Astrocyte (in vitro differentiated cells and primary cell): ENCODE results near the gene NPM1. TPM values are rescaled to one million over a fixed set of nuclear protein-coding genes. Genes with fewer than 3 reads are reported as not detected.
A peak's percentile ranks its signal among the peaks of the same experiment; 100 is the strongest.

Source experiments
- DNase-seq: peaks from one replicate; pipeline ENCODE4 v3.0.0-alpha.2; 2010; ENCODE audit warnings: low read depth
- FAIRE-seq: peaks from 2 replicates; lab custom pipeline; 2011; peaks lifted over from hg19 to GRCh38; lab: Jason Lieb, UNC
- H2AFZ ChIP-seq: 2 replicates; pipeline ENCODE4 v1.6.0; 2012; ENCODE audit warnings: low read depth, low read length, inconsistent platforms
- H3K27ac ChIP-seq: 2 replicates; pipeline ENCODE4 v1.5.1; 2011; ENCODE audit warnings: low read depth, low read length, inconsistent platforms
- H3K27me3 ChIP-seq: 2 replicates; pipeline ENCODE4 v1.6.0; 2011; ENCODE audit warnings: low read length, inconsistent platforms; ENCODE audit not compliant: insufficient read depth
- H3K36me3 ChIP-seq: 2 replicates; pipeline ENCODE4 v1.5.1; 2011; ENCODE audit warnings: low read length, inconsistent platforms; ENCODE audit not compliant: insufficient read depth
- H3K4me1 ChIP-seq: 2 replicates; pipeline ENCODE4 v1.5.1; 2011; ENCODE audit warnings: low read length, inconsistent platforms; ENCODE audit not compliant: insufficient read depth
- H3K4me2 ChIP-seq: 2 replicates; pipeline ENCODE4 v1.6.0; 2012; ENCODE audit warnings: low read length, inconsistent platforms
- H3K4me3 ChIP-seq: 2 replicates; pipeline ENCODE4 v1.5.1; 2011; ENCODE audit warnings: low read depth, mild to moderate bottlenecking, low read length, inconsistent platforms; ENCODE audit not compliant: insufficient read depth
- H3K79me2 ChIP-seq: 2 replicates; pipeline ENCODE4 v1.6.0; 2012; ENCODE audit warnings: mild to moderate bottlenecking, low read length, inconsistent platforms; ENCODE audit not compliant: insufficient read depth
- H3K9ac ChIP-seq: 2 replicates; pipeline ENCODE4 v1.6.0; 2012; ENCODE audit warnings: mild to moderate bottlenecking, low read length, inconsistent platforms
- H3K9me3 ChIP-seq: 2 replicates; pipeline ENCODE4 v1.5.1; 2012; ENCODE audit warnings: low read depth, mild to moderate bottlenecking, low read length, inconsistent platforms; ENCODE audit not compliant: insufficient read depth
- H4K20me1 ChIP-seq: 2 replicates; pipeline ENCODE4 v1.6.0; 2012; ENCODE audit warnings: low read length, inconsistent platforms; ENCODE audit not compliant: insufficient read depth
- H3K27ac Mint-ChIP-seq: one replicate; pipeline ENCODE4 v1.8.0; 2021; ENCODE audit warnings: mild to moderate bottlenecking, mixed read lengths; ENCODE audit not compliant: unreplicated experiment
- H3K27me3 Mint-ChIP-seq: one replicate; pipeline ENCODE4 v1.8.0; 2021; ENCODE audit warnings: low read depth, mixed read lengths; ENCODE audit not compliant: unreplicated experiment
- H3K36me3 Mint-ChIP-seq: one replicate; pipeline ENCODE4 v1.8.0; 2021; ENCODE audit warnings: low read depth, mixed read lengths; ENCODE audit not compliant: unreplicated experiment
- H3K4me1 Mint-ChIP-seq: one replicate; pipeline ENCODE4 v1.8.0; 2021; ENCODE audit warnings: low read depth, mixed read lengths; ENCODE audit not compliant: unreplicated experiment
- H3K4me3 Mint-ChIP-seq: one replicate; pipeline ENCODE4 v1.8.0; 2021; ENCODE audit warnings: mild to moderate bottlenecking, moderate library complexity, mixed read lengths; ENCODE audit not compliant: unreplicated experiment
- H3K9me3 Mint-ChIP-seq: one replicate; pipeline ENCODE4 v1.8.0; 2021; ENCODE audit warnings: mild to moderate bottlenecking, mixed read lengths; ENCODE audit not compliant: unreplicated experiment
- EZH2 ChIP-seq: IDR thresholded peaks from 2 replicates; pipeline ENCODE4 v1.6.1; 2012; ENCODE audit warnings: mild to moderate bottlenecking, low read length, inconsistent platforms; ENCODE audit not compliant: insufficient read depth
- total RNA-seq: library from RNA; stranded (reverse); gene quantifications from 2 replicates; pipeline ENCODE4 v1.2.1, GENCODE V29; 2021
- TF ChIP-seq, protein P1 (sequence below): IDR thresholded peaks from 2 replicates; pipeline ENCODE4 v1.5.1; 2011; ENCODE audit warnings: low read depth, mild to moderate bottlenecking, inconsistent platforms, low read length, moderate library complexity; ENCODE audit not compliant: insufficient read depth

NPM1 gene
- total RNA-seq, 1 donor from 2014 or later = 1,219 TPM

- H3K9me3 Mint-ChIP-seq = no peaks in the 10 kb centered on the region
- TF ChIP-seq, protein P1, sequence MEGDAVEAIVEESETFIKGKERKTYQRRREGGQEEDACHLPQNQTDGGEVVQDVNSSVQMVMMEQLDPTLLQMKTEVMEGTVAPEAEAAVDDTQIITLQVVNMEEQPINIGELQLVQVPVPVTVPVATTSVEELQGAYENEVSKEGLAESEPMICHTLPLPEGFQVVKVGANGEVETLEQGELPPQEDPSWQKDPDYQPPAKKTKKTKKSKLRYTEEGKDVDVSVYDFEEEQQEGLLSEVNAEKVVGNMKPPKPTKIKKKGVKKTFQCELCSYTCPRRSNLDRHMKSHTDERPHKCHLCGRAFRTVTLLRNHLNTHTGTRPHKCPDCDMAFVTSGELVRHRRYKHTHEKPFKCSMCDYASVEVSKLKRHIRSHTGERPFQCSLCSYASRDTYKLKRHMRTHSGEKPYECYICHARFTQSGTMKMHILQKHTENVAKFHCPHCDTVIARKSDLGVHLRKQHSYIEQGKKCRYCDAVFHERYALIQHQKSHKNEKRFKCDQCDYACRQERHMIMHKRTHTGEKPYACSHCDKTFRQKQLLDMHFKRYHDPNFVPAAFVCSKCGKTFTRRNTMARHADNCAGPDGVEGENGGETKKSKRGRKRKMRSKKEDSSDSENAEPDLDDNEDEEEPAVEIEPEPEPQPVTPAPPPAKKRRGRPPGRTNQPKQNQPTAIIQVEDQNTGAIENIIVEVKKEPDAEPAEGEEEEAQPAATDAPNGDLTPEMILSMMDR = no peak
- TF ChIP-seq EZH2 = no peak
- FAIRE-seq (no peak), DNase-seq (peak; percentile 23)
- H3K27me3 Mint-ChIP-seq = peaks cover 8% of the 10 kb centered on the region
- Histone ChIP-seq H3K4me3 (peak overlapping the region; percentile 44), H3K9ac (no peak overlapping the region), H3K4me1 (peaks cover 10% of the 10 kb centered on the region), H3K27ac (no peak overlapping the region), H4K20me1 (peaks cover 65% of the 10 kb centered on the region), H3K4me2 (peak overlapping the region; percentile 93), H3K79me2 (no peaks in the 10 kb centered on the region), H3K27me3 (peaks cover 11% of the 10 kb centered on the region), H2AFZ (no peak overlapping the region), H3K9me3 (no peaks in the 10 kb centered on the region), H3K36me3 (no peaks in the 10 kb centered on the region)
- peaks cover 6% of the 10 kb centered on the region for H3K4me1 Mint-ChIP-seq
- peak overlapping the region; percentile 74 for H3K4me3 Mint-ChIP-seq
- H3K36me3 Mint-ChIP-seq = no peaks in the 10 kb centered on the region
- no peak overlapping the region for H3K27ac Mint-ChIP-seq
These were observed 32.2 kb downstream of the NPM1 start for GRCh38 chr5:171419688-171420430.

DNA sequence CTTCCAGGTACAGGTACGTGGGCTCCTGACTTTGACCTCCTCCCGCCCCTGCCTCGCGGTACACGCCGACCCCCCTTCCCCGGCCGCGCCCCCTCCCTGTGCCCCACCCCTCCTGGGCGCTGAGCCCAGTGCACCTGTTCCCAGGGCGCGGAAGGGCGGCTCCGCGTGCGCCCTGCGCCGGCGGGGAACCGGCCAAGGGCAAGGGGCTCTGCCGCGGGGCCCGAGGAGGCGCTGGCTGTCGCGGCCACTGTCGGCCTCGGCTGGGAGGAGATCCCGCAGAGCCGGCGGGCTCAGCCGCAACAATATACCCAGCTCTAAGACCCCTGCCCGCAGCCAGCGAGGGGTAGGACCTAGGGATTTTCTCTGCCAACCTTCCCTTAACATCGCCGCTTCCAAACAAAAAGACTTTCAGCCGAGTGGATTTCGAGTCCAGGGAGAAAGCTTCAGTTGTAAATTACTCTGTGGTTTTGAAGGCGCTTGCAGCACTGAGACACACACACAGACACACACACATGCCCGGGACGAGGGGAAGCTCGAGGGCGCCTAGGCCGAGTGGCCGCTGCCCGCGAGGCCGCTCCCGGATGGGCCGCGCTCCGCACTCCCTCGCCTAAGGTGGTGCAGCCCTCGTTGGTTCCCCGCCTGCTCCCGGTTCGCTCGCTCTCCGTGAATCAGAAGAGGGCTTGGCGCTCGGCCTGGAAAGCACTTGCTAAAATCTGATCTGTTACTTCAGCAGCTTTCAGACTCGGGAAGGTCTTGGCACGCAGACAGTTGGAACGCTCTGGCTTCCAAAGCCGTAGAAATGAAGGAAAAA lies 33.0 kb downstream of the NPM1 start:
- Mint-ChIP-seq H3K4me3 (peak overlapping the region; percentile 74), H3K27ac (peak overlapping the region; percentile 12), H3K9me3 (no peaks in the 10 kb centered on the region), H3K27me3 (peaks cover 8% of the 10 kb centered on the region), H3K36me3 (no peaks in the 10 kb centered on the region), H3K4me1 (peaks cover 6% of the 10 kb centered on the region)
- Histone ChIP-seq H3K9me3 (no peaks in the 10 kb centered on the region), H3K9ac (no peak overlapping the region), H3K4me3 (peak overlapping the region; percentile 28), H3K79me2 (no peaks in the 10 kb centered on the region), H2AFZ (peak overlapping the region; percentile 18), H3K27me3 (peaks cover 11% of the 10 kb centered on the region), H3K4me2 (peak overlapping the region; percentile 93), H4K20me1 (peaks cover 58% of the 10 kb centered on the region), H3K36me3 (no peaks in the 10 kb centered on the region), H3K27ac (no peak overlapping the region), H3K4me1 (peaks cover 10% of the 10 kb centered on the region)
- TF ChIP-seq, protein P1 = no peak
- no peak for TF ChIP-seq EZH2
- DNase-seq (peak; percentile 89), FAIRE-seq (no peak)
